A375 (cell line): ENCODE measurements around the gene MPRIP. TPM values are rescaled to one million over a fixed set of nuclear protein-coding genes. Genes with fewer than 3 reads are reported as not detected.

ENCODE experiments used
- small RNA-seq: library from RNA; depleted of rRNA; stranded (forward); fragments of <200 nt; gene quantifications from one replicate; pipeline ENCODE3, GENCODE V24; 2014
- total RNA-seq: library from RNA; depleted of rRNA; stranded (reverse); fragments of >200 nt; shearing (Covaris generic); gene quantifications from 2 replicates; pipeline ENCODE4 v1.2.3, GENCODE V29; 2014; rRNA removed

The MPRIP gene, protein sequence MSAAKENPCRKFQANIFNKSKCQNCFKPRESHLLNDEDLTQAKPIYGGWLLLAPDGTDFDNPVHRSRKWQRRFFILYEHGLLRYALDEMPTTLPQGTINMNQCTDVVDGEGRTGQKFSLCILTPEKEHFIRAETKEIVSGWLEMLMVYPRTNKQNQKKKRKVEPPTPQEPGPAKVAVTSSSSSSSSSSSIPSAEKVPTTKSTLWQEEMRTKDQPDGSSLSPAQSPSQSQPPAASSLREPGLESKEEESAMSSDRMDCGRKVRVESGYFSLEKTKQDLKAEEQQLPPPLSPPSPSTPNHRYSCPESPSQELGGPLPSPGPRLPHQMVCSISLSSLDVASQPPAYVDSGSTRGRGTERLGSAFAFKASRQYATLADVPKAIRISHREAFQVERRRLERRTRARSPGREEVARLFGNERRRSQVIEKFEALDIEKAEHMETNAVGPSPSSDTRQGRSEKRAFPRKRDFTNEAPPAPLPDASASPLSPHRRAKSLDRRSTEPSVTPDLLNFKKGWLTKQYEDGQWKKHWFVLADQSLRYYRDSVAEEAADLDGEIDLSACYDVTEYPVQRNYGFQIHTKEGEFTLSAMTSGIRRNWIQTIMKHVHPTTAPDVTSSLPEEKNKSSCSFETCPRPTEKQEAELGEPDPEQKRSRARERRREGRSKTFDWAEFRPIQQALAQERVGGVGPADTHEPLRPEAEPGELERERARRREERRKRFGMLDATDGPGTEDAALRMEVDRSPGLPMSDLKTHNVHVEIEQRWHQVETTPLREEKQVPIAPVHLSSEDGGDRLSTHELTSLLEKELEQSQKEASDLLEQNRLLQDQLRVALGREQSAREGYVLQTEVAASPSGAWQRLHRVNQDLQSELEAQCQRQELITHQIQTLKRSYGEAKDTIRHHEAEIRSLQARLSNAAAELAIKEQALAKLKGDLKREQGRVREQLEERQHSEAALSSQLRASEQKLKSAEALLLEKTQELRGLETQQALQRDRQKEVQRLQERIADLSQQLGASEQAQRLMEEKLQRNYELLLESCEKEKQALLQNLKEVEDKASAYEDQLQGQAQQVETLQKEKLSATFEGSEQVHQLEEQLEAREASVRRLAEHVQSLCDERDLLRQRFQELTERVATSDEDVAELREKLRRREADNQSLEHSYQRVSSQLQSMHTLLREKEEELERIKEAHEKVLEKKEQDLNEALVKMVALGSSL (N-terminal part only)
- 296 and 321 TPM in 2 replicates for total RNA-seq

DNA sequence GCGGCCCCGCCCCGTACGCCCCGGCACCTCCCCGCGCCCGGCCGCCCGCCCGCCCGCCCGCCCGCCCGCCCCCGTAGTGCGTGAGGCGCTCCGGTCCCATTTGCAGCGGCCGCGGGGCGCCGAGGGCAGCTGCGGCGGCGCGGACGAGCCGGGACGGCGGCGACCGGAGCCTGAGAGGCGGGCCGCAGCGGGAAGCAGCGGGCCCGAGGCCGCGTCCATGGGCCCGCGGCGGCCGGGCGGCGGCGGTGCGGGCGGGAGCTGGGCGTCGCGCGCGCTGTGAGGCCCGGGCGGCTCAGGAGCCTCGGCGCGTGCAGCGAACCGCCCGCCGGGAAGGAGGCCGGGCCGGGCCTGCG lies at the start of gene MPRIP:
Gene MPRIP (plus strand): TSS at position 74 of the 353 bp plus-strand sequence. CDS start 392 bp downstream, outside the sequence.

DNA sequence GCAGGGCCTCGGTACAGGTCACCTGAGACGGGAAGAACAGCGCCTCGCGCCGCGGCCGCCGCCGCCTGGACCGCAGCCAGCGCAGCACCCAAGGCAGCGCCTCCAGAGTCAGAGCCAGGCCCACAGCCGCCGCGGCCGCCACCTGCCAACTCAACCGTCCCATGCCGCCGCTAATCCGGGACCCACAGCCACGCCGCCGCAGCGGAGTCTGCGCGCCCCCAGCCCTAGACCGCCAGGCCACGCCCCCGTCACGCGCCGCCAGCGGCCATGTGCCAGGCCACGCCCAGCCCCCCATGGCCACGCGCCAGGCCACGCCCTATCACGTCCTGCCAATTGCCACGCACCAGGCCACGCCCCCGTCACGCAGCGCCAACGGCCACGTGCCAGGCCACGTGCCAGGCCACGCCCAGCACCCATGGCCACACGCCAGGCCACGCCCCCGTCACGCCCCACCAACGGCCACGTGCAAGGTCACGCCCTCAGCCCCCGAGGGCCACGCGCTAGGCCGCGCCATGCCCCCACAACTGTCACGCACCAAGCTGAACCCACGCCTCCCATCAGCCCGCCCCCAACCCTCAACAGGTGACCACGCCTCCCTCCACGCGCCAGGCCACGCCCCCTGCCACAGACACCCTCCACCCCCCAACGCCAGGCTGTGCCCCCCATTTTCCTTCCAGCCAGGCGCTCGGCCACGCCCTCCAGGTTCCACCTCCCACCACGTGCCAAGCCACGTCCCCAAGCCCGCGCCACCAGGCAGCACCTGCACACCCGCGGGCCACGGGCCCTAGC lies 164.1 kb downstream of the MPRIP start, which contains the start of gene PLD6:
Gene PLD6 (minus strand): TSS at position 210 of the 789 bp plus-strand sequence. CDS start 47 bp downstream, at position 163.

DNA sequence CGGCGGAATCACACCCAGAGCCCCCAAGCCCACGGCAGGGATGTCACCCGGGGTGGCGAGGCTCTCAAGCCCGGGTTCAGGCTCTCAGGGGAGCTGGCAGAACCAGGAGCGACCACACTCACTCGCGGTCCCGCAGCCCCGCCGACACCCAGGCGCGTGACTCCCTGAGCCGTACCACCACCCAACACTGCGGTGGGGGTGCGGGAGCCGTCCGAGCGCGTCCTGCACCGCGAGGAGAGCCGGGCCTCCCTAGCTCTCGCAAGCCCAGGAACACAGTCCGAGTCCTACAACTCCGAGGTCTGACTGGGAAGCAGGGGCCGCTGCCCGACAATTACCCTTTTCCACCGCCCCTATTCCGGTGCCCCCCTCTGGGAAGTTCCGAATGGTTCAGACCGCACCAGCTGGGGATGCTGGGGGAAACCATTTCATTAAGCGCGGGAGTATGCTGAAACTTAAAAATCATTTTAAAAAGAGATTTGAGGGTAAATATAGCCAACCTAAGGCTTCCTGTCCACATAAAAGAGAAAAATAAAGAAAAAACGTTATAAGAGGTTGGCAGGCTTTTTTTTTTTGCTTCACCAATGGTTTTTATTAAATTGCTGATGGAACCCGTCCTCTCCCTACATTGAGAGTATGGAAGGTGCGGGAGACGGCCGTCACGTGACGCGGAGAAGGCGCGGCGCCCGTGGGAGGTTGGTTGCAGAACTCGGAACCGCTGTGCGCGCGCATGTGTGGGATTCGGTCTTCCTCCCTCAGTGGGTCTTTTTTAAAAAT lies 195.0 kb downstream of the MPRIP start, which contains the start of gene FLCN:
Gene FLCN (minus strand): TSS at position 143 of the 774 bp plus-strand sequence. CDS start 9,031 bp downstream, outside the sequence.

Small RNA genes within 50 kb of the gene (small RNA-seq; reads per million reads assigned to genes)
- gene RNU6-767P, result not detected

Other genes starting within 250 kb of the MPRIP start
- not detected in 2 replicates for gene TNFRSF13B, start 70.3 kb upstream of the MPRIP start, total RNA-seq
- gene PLD6, start 163.9 kb downstream of the MPRIP start, total RNA-seq, result 9.0 and 10.9 TPM in 2 replicates
- 16.7 and 22.1 TPM in 2 replicates for gene FLCN, start 194.7 kb downstream of the MPRIP start, total RNA-seq
- gene COPS3, start 238.8 kb downstream of the MPRIP start, total RNA-seq, result 119 TPM in 2 replicates